GM19452 (cell line): ENCODE results near the gene STRN.
"Not testable (repeated sequence)": the region's sequence is repeated elsewhere in the genome, so short reads cannot be mapped to it uniquely, and the experiment has no call there.

Source experiments
- ATAC-seq: cut with Tn5 transposase; IDR thresholded peaks from one replicate; pipeline ENCODE4 v1.9.1; 2021; ENCODE audit not compliant: unreplicated experiment

STRN gene

DNA sequence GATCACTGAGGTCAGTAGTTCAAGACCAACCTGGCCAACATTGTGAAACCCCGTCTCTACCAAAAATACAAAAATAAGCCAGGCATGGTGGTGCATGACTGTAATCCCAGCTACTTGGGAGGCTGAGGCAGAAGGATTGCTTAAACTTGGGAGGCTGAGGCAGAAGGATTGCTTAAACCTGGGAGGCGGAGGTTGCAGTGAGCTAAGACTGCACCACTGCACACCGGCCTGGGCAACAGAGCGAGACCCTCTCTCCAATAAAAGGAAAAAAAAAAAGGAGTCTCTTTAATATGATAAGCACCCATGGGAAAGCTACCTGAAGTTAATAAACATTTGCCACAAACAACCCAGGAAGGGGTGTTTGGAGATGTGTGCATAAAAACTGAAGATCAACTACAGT is 2.6 kb downstream of the STRN start:
- ATAC-seq, result no peak

DNA sequence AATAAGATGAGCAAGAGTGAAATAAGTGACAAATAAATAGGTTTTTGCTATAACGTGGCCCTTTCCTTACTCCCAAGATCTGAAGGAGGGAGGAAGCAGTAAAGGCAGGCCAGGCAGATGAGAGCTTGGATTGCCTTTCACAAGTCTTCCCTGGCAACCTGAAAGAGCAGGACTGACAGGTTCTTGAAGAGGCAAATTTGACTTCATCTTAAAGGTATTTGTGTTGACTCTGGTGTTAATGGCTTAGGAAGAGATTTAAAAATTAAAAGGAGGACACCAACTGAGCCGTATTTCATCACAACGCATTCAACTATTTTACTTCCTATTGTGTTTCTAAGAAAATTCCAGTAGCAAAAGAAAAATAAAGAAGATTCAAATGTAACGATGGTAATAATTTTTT is 3.2 kb downstream of the STRN start:
- ATAC-seq, result no peak

DNA sequence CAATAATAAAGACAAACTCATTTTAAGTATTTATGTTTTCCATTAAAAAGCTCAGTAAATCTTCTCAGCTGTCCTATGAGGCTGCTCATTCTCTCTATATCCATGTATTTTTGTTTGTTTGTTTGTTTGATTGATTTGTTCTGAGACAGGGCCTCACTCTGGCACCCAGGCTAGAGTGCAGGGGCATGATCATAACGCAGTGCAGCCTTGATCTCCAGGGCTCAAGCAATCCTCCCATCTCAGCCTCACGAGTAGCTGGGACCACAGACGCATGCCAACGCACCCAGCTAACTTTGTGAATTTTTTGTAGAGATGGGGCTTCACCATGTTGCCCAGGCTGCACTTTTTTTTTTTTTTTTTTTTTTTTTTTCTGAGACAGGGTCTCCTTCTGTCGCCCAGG is 5.6 kb downstream of the STRN start:
- ATAC-seq, result no peak

DNA sequence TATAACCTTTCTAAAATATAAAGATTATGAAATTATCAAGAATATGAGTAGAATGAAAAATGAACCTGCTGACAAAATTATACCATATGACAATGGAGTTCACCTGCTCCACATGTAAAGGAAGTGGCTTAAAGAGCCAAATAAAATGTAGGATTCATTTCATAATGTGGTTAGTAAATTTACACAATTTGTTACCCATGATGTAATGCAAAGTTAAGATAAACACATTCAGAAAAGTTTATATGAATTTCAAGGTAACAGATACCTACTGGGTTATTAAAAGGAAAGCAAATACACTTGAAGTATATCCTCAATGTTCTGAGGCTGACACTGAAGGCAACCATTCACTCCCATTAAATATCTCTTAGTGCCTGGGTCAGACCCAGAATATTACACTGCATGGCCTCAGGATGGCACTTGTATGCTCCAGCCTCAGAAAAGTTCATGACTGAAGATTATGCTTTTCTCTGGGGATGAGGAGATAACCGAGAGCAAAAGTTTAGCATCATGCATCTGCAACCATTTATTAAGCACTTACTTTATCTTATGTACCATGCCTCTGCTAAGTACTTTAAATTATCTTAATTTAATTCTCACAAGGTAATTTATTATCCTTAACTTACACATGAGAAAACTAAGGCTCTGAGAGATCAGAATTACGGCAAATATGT is 6.2 kb downstream of the STRN start:
- no peak for ATAC-seq

DNA sequence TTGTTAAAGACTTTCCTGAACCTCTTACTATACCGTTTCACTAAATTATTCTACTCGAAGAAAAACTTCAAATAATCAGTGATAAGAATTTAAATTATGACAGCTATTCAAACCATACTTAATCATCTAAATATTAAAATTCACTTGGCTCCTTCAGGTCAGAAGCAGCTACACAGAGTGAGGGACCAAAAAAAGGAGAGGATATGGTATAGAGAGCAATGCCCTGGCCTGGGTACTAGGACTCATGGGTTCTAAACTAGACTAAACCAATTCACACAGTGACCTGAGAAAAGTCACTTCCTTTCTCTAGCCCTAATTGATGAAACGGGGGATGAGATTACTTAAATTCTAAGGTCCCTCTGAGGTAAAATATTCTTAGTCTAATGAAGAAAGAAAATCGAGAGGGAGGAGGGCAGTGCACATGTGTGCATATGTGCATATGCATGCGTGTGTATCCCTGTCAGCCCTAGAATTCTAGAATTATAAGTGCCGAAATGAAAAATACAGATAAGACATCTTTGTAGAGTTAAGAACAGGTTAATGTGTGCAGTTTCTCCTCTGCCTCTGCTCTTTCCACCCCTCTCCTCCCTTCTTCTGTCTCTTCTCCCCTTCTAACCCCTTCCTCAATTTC is 11.2 kb downstream of the STRN start:
- ATAC-seq, result no peak

DNA sequence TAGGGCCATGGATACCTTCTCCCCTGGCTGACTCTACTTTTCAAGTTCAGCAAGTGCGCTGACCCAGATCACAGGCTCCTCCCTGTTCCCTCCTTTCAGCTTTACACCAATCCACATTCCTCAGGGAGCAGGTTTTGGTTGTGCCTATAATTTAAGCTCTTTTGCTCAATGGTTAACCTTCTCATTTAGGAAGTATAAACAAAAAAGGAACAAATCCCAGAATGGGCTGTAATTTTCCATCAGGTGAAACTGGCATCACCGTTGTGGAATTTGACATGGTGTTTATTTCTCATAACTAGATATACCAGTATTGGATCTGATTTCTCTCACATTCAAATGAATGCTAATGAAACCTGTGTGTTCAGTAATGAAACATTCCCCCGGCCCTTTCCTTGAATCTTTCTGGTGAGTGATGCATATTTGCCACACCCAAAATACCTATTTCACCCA is 13.6 kb downstream of the STRN start:
- ATAC-seq, result no peak

DNA sequence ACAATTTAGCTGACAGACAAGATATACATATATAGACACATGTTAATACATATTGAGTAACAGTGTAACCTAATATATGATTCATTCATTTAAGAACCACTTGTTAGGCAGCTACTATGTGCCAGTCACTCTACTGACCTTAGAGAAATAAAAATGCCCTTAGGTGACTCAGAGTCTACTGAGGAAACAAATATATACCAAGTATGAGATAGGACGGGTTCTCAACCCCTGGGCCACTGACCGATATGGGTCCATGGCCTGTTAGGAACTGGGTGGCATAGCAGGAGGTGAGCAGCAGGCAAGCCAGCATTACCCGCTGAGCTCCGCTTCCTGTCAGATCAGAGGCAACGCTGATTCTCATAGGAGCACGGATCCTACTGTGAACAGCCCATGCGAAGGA is 14.8 kb downstream of the STRN start:
- no peak for ATAC-seq

DNA sequence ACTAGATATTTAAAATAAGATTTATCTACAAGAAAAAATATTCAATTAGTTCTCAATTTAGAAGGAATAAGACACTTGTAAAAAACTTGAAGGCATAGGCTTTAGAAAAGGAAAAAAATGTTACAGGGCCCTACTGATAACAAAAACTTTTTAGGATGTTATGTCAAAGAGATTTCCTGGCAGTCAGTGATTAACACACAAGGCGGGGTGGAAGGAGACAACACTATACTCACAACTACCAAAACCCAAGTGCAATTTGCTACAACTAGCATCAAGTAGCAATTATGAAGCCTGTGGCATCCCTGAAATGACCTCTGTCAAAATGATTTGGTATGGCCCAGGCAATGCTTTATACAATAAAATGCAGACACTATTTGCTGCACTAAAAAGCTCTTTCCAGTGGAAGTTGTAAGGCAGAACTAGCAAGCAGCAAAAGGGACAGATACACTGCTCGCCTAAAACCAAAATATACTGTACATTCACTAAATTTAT is 15.3 kb downstream of the STRN start:
- ATAC-seq, result no peak

DNA sequence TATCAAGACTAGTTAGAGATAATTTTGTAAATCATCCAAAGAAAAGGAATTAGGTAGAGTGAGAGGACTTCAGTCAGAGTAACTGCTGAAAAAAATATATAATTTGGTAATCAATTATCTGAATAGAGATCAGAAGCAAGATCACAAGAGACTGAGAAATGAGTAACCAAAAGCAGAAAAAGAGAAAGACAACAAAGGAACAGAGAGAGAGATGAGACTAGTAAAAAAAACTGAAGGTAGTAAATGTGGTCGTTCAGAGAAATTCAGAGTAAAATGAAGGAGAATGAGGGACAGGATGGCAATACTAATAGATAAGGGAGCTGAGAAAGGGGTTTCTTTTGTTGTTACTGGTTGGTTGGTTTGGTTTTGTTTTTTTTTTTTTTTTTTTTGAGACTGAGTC is 16.5 kb downstream of the STRN start:
- ATAC-seq, result no peak

DNA sequence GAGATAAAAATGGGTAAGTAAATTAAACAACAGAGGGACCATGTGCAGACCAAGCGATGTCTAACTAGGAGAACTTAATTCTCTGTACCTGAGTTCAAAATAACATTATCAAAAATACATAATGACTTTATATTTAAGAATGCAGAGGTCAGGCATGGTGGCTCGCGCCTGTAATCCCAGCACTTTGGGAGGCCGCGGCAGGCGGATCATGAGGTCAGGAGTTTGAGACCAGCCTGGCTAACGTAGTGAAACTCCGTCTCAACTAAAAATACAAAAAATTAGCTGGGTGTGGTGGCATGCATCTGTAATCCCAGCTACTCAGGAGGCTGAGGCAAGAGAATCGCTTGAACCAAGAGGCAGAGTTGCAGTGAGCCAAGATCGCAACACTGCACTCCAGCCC is 21.1 kb downstream of the STRN start:
- ATAC-seq, result not testable (repeated sequence)

DNA sequence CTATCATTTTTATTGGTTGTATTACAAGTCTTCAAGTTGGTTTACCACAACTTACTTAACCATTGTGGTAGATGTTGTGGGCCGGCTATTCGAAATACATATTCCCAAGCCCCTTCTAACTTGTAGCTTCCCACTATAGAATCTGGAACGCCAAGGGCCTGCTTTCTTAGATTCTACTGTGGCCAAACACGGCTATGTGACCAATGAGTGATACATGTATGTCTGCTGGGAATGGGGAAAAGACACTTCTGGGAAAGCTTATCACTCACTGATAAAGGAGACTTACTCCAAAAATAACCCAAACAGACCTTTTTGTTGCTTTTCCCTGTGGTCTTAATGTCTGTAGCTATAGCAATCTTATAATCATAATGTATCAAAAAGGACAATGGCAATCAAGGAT is 24.5 kb downstream of the STRN start:
- ATAC-seq, result no peak

DNA sequence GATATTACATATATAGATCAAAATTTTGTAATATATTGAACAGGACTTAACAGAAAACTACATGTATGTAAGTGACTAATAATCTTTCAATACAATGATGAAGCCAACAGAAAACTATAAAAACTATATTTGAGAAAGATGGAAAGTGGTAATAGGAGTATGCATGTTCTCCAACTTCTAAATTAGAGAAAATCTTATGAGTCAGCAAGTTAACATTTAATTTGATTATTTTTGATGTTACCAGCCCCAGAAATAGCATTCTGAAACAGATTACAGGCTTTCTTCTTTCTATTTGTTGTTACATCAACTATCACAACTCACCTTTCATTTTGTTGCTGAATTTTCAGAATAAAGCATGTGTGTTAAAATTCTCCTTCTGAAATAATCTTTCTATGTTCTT is 29.8 kb downstream of the STRN start:
- ATAC-seq, result not testable (repeated sequence)

DNA sequence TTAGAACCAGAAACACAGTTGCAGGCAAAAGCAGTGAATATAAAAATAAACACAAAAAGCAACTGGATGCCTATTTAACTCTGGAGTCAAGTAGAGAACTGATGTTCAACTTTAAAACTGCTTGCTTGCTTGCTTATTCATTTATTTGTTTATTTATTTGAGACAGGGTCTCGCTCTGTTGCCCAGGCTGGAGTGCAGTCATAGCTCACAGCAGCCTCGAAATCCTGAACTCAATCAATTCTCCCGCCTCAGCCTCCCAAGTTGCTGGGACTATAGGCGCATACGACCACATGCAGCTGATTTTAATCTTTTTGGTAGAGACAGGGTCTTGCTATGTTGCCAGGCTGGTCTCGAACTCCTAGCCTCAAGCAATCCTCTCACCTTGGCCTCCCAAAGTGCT is 34.6 kb downstream of the STRN start:
- ATAC-seq, result not testable (repeated sequence)

DNA sequence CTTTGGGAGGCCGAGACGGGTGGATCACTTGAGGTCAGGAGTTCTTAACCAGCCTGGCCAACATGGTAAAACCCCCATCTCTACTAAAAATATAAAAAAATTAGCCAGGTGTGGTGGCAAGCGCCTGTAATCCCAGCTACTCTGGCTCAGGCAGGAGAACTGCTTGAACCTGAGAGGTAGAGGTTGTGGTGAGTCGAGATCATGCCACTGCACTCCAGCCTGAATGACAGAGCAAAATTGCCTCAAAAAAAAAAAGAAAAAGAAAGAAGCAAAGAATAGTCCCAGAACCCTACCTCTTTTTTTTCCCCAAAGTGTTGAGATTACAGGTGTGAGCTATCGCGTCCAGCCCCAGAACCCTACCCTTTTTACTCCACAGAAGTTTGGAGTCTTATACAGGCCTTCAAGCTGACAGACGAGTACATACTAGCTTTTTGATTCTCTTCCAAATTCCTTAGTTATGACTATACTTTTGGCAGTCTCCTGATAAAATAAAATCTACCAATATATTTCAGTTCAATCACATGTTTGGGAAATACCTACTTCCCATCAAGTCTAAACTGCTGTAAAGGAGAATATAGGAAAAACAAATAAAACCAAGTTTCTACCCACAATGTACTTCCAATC is 35.4 kb downstream of the STRN start:
- not testable (repeated sequence) for ATAC-seq

DNA sequence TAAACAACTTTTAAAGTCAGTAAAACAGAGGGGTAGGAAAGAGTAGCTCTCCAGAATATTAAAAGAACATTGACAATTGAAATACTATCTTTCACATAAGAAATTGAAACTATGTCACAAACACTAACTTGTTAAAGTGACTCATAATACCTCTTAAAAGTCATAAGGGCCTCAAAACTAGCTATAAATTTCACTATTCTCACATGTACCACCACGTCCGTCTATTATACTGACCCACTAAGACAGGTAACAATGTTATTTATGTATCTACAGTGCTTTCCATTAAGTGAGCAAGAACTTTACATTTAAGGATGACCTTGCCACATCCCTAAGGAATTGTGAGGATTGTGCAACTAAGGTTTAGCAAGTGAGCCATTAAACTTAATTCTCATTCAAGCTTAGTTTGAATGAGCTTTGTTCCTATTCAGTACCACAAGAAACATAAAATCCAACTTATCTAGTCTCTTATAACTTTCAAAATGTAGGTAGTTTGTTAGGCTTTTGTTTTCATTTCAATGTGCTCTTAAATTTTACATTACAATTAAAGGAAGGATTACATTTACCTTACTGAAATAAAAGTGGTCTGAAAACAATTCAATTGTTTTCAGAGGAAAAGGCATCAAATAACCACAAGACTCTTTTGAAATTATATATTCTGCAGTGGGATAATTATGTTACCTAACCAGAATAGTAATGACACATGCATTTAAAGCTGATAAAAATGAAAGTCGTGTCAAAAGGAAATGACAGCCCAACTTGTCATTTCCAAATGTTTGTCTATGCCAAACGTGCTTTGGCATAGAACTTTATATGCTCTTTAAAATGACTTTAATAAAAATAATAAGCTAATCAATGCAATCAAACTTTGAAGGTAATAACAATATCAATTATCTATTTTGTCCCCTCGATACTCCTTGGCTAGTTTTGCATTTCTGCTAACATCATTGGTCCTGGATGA is 39.9 kb downstream of the STRN start:
- not testable (repeated sequence) for ATAC-seq

DNA sequence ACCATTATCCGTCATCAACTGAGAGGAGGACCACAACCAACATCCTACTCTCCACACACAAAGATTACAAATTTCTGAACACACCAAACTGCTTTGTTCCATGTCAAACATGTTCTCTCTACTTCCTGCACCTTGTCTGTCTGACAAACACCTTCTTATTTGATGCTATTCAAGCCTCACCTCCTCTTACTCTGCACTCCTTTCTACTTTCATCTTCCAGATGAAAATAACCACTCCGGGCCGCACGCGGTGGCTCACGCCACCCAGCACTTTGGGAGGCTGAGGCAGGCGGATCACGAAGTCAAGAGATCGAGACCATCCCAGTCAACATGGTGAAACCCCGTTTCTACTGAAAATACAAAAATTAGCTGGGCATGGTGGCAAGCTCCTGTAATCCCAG is 43.7 kb downstream of the STRN start:
- ATAC-seq, result not testable (repeated sequence)

DNA sequence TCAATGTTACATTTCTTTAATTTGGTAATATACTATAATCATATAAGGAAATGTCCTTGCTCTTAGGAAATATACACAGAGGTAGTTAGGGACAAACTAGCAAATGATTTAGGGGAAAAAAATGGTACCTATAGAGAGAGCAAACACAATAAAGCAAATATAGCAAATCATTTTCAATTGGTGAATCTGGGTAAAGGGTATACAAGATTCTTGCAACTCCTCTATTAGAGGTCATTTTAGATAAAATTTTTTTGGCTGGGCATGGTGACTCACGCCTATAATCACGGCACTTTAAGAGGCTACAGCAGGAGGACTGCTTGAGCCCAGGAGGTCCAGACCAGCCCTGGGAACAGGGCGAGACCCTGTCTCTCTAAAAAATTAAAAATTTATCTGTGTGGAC is 44.4 kb downstream of the STRN start:
- ATAC-seq, result no peak

DNA sequence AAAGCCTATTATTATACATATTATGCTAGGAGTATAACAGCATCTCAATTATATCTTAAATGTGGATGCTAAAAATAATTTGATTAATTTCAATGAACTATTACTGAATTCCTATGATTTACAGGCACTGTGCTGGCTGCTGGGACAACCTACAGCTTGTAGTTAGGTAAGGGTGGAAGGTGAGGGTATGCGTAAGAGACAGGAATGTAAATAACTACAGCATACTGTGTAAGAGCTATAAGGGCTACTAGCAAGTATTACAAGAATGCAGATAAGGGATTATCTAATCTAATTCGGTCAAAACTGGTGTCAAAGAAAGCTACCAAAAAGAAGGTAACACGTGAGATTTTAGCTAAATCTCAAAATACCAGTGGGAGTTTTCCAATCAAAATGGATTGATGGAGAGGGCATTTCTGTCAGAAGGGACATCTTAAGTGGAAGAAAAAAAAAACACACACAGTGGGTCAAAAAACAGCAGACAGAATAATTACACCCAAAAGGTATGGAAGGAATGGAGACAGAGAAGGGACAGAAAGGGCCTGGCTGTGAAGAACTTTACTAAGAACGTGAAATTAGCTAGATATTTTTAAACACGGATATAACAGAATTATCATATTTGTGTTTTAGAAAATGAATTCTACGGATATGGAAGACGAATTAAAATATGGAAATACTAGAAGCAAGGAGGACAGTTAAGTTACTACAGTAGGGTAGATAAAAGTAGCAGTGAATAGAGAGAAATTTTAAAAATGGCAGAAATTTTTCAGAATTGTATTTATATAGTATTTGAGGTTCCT is 47.1 kb downstream of the STRN start:
- ATAC-seq, result no peak

DNA sequence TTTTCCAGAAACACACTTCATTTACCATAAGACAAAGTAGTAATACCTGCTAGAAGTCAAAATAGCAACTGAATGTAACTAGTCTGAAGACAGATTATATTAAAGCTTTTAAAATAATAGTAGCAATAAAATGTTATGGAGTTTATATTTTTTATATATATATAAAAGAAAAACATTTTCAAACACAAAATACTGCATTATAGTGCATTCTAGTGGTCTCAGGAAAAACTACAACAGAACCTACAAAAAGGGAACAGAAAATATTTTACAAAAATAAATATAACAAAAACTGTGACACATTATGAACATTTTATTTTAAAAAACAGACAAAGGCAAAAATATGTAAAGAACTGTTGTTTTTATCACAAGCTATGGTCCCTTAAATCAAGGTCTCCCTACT is 48.0 kb downstream of the STRN start:
- no peak for ATAC-seq

DNA sequence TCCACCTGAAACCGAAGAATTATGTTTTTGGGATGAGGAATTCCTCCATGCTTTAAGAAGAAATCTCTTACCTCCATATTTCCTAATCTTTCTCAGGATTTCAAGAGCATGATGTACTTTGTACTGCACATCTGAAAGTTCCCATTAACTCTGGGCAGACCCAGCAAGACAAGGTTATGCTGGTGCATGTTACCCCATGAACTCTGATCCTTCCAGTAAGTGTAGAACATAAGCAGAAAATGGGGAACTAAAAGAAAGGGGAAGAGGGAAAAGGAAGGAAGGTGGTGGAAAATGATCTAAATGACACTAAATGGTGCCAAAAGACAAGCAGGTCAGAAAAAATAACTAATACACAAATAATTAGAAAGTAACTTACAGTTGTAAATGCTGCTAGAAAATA is 50.7 kb downstream of the STRN start:
- ATAC-seq, result no peak
